OCI-LY7 (cell line): ENCODE measurements around the gene LAPTM5. TPM values are rescaled to one million over a fixed set of nuclear protein-coding genes. Genes with fewer than 3 reads are reported as not detected.

ENCODE experiments used
- BruUV-seq: library from RNA; stranded (reverse); fragments of 400-500 nt; replicated peaks from 2 replicates; lab custom pipeline; 2021; lab: Mats Ljungman, UMichigan
- CTCF ChIA-PET: fragments of 300-600 bp; sonication (Branson Sonifier 250); formaldehyde crosslinking; loops from one replicate; lab custom pipeline; 2022; ENCODE audit warnings: antibody characterized with exemption; ENCODE audit not compliant: unreplicated experiment; lab: Charles Lee
- POLR2A ChIA-PET: fragments of 300-600 bp; sonication (Branson Sonifier 250); formaldehyde crosslinking; loops from one replicate; lab custom pipeline; 2022; ENCODE audit warnings: antibody characterized with exemption; lab: Charles Lee
- DNase-seq: peaks from one replicate; pipeline ENCODE4 v3.0.0-alpha.2; 2015; ENCODE audit warnings: low spot score
- H2AFZ ChIP-seq: fragments of 200-600 bp; sonication (generic), shearing (Covaris generic); 2 replicates; pipeline ENCODE4 v1.6.1; 2014; ENCODE audit warnings: mild to moderate bottlenecking, antibody characterized with exemption, low read length, moderate library complexity
- H3K27ac ChIP-seq: fragments of 200-600 bp; sonication (generic); 2 replicates; pipeline ENCODE4 v1.5.1; 2014; ENCODE audit warnings: mixed run types, low read depth, mild to moderate bottlenecking, moderate library complexity, low read length, inconsistent platforms; ENCODE audit not compliant: poor library complexity, severe bottlenecking
- H3K36me3 ChIP-seq: fragments of 200-600 bp; sonication (generic); 2 replicates; pipeline ENCODE4 v1.6.1; 2014; ENCODE audit warnings: mild to moderate bottlenecking, antibody characterized with exemption, low read length, moderate library complexity, mixed read lengths; ENCODE audit not compliant: insufficient read depth
- H3K4me1 ChIP-seq: fragments of 200-600 bp; sonication (generic); 2 replicates; pipeline ENCODE4 v1.5.1; 2014; ENCODE audit warnings: mild to moderate bottlenecking, low read length; ENCODE audit not compliant: insufficient read depth, poor library complexity, severe bottlenecking
- H3K4me2 ChIP-seq: fragments of 200-600 bp; sonication (generic); 2 replicates; pipeline ENCODE4 v1.6.1; 2014; ENCODE audit warnings: mild to moderate bottlenecking, low read length
- H3K4me3 ChIP-seq: fragments of 200-600 bp; sonication (generic); 2 replicates; pipeline ENCODE4 v1.5.1; 2014; ENCODE audit warnings: mild to moderate bottlenecking, low read depth, low read length; ENCODE audit not compliant: poor library complexity, severe bottlenecking
- H3K79me2 ChIP-seq: fragments of 200-600 bp; sonication (generic); 2 replicates; pipeline ENCODE4 v1.6.1; 2016; ENCODE audit warnings: low read depth, mild to moderate bottlenecking, low read length, moderate library complexity, mixed read lengths; ENCODE audit not compliant: insufficient read depth
- H3K9me2 ChIP-seq: fragments of 200-600 bp; sonication (generic); 2 replicates; pipeline ENCODE4 v1.6.1; 2016; ENCODE audit warnings: mild to moderate bottlenecking, low read length, mixed read lengths; ENCODE audit not compliant: insufficient read depth
- H3K9me3 ChIP-seq: fragments of 200-600 bp; sonication (generic); 2 replicates; pipeline ENCODE4 v1.6.1; 2014; ENCODE audit warnings: mild to moderate bottlenecking, mixed run types, low read length, mixed read lengths
- H4K20me1 ChIP-seq: fragments of 200-600 bp; sonication (generic); 2 replicates; pipeline ENCODE4 v1.6.1; 2014; ENCODE audit warnings: mild to moderate bottlenecking, antibody characterized with exemption, low read length, moderate library complexity, mixed read lengths; ENCODE audit not compliant: insufficient read depth
- EZH2phosphoT487 ChIP-seq: fragments of 200-600 bp; sonication (generic); IDR thresholded peaks from 2 replicates; pipeline ENCODE4 v1.6.1; 2018; ENCODE audit warnings: low read depth, borderline replicate concordance, mild to moderate bottlenecking, mixed run types, antibody characterized with exemption, low read length, moderate library complexity, mixed read lengths
- intact Hi-C: fragments of 100-400 bp; cut with micrococcal nuclease; formaldehyde crosslinking; loops from one replicate; pipeline ENCODE4 v1.10.0; 2022; ENCODE audit not compliant: unreplicated experiment
- total RNA-seq, 2 experiments: library from RNA; depleted of rRNA in 1 of 2; stranded (reverse); fragments of >200 nt in 1 of 2; shearing (Covaris generic) in 1 of 2; gene quantifications; 2 replicates each; pipeline ENCODE4 v1.2.3, GENCODE V29; 2014 to 2022
- TF ChIP-seq, protein P1 (sequence below): fragments of 200-600 bp; sonication (generic); conservative IDR thresholded peaks from 2 replicates; pipeline ENCODE4 v1.5.1; 2014; ENCODE audit warnings: mild to moderate bottlenecking, antibody characterized with exemption, low read length, moderate library complexity, mixed read lengths

The LAPTM5 gene
- total RNA-seq, 2 experiments from 2014 or later: 113 to 137 TPM

DNA sequence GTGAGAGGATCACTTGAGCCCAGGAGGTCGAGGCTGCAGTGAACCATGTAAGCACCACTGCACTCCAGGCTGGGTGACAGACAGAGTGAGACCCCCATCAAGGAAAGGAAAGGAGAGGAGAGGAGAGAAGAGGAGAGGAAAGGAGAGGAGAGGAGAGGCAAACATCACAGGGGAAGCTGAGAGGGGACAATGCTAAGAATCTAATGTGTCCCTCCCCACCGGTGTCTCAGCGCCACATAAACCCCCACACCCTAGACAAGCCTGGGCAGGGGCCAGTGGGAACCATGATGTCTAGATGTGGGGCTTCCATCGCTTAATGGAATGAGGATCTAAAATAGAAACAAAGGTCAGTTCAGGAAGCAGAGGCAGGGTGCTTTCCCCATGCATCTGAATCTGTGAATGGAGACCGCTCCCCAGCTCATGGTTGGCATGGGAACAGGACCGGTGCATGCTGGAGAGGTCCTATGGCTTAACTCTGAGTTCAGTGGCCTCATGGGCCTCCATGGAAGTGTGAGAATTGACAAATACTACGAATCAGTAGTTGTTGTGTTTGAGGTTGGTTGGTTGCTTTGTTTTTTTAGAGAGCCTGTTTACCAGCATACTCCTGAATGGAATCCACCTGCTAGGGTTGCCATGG lies 16.3 kb upstream of the LAPTM5 start:
- ChIA-PET CTCF (no interaction called here), POLR2A (interaction anchor here (1.0 kb wide), 1 partner anchor 53 kb away, joined by 4 read pairs; no protein-coding TSS in a partner anchor)
- H3K9me2 ChIP-seq: no peaks in the 10 kb centered on the region
- no TSS peak for BruUV-seq
- intact Hi-C loops: no loop called here
- DNase-seq: no peak
- H3K79me2 ChIP-seq: no peaks in the 10 kb centered on the region
- H3K27ac ChIP-seq: no peak overlapping the region
- H4K20me1 ChIP-seq: no peaks in the 10 kb centered on the region
- H2AFZ ChIP-seq: no peak overlapping the region
- no peak overlapping the region for H3K4me3 ChIP-seq
- H3K4me1 ChIP-seq: no peaks in the 10 kb centered on the region
- no peak for TF ChIP-seq EZH2phosphoT487
- TF ChIP-seq, protein P1, sequence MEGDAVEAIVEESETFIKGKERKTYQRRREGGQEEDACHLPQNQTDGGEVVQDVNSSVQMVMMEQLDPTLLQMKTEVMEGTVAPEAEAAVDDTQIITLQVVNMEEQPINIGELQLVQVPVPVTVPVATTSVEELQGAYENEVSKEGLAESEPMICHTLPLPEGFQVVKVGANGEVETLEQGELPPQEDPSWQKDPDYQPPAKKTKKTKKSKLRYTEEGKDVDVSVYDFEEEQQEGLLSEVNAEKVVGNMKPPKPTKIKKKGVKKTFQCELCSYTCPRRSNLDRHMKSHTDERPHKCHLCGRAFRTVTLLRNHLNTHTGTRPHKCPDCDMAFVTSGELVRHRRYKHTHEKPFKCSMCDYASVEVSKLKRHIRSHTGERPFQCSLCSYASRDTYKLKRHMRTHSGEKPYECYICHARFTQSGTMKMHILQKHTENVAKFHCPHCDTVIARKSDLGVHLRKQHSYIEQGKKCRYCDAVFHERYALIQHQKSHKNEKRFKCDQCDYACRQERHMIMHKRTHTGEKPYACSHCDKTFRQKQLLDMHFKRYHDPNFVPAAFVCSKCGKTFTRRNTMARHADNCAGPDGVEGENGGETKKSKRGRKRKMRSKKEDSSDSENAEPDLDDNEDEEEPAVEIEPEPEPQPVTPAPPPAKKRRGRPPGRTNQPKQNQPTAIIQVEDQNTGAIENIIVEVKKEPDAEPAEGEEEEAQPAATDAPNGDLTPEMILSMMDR: no peak
- H3K36me3 ChIP-seq: no peaks in the 10 kb centered on the region
- H3K4me2 ChIP-seq: no peak overlapping the region
- H3K9me3 ChIP-seq: no peaks in the 10 kb centered on the region

DNA sequence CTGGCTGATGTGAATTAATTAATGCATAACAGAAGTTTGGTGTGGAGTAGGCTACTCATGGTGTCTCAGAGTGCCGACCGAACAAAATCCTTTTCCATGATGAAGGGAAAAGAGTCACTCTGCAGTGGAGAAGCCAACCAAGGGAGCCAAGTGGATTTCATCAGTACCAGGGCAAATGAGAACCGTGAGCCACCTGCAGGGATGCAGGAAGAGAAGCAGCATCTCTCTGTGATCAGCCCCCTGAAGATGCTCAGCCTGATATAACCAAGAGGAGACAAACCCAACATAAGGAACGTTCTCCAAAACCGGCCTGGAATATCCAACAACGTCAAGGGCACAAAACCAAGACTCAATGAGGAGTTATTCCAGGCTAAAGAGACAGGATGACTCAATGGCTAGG lies 13.4 kb upstream of the LAPTM5 start:
- Histone ChIP-seq H3K4me3 (no peak overlapping the region), H4K20me1 (no peaks in the 10 kb centered on the region), H3K27ac (no peak overlapping the region), H3K9me3 (no peaks in the 10 kb centered on the region), H2AFZ (no peak overlapping the region), H3K36me3 (no peaks in the 10 kb centered on the region), H3K79me2 (no peaks in the 10 kb centered on the region), H3K9me2 (no peaks in the 10 kb centered on the region), H3K4me2 (no peak overlapping the region), H3K4me1 (no peaks in the 10 kb centered on the region)
- ChIA-PET POLR2A (no interaction called here), CTCF (no interaction called here)
- no peak for DNase-seq
- BruUV-seq: no TSS peak
- intact Hi-C loops: no loop called here
- TF ChIP-seq, protein P1: no peak
- TF ChIP-seq EZH2phosphoT487: no peak

DNA sequence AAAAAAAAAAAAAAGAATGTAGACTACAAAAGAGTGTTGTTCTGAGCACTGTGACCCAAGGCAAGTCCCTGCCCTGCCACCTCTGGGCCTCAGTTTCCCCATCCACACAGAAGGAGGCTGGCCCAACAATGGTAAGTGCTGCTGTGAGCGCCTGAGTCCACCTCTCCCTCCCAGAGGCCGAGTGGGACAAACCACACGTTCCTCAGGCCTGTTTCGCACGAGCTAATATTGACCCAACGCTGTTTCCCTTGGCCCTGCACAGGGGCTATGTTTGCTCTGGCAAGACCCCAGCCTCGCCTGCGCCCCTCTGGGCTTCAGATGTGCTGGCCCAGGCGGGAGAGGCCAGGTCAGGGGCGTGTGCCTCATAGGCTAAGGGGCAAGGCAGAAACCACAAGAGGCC lies 12.6 kb upstream of the LAPTM5 start:
- Histone ChIP-seq H3K4me1 (peaks cover 2% of the 10 kb centered on the region), H3K36me3 (no peaks in the 10 kb centered on the region), H3K79me2 (no peaks in the 10 kb centered on the region), H4K20me1 (no peaks in the 10 kb centered on the region), H3K4me3 (no peak overlapping the region), H3K9me2 (no peaks in the 10 kb centered on the region), H2AFZ (no peak overlapping the region), H3K4me2 (no peak overlapping the region), H3K9me3 (no peaks in the 10 kb centered on the region), H3K27ac (no peak overlapping the region)
- no TSS peak for BruUV-seq
- CTCF ChIA-PET: interaction anchor here (1.0 kb wide), 1 partner anchor 49 kb away, joined by 4 read pairs; no protein-coding TSS in a partner anchor
- TF ChIP-seq, protein P1: no peak
- TF ChIP-seq EZH2phosphoT487: no peak
- POLR2A ChIA-PET: no interaction called here
- DNase-seq: no peak
- intact Hi-C loops: no loop called here
